Jurkat, Clone E6-1 (cell line): Measurements from ENCODE around the gene NUDT16.

Experiments
- DNase-seq: peaks from one replicate; pipeline ENCODE4 v3.0.0-alpha.2; 2011; ENCODE audit warnings: low read depth, low spot score
- H3K4me3 ChIP-seq: 2 replicates; pipeline ENCODE4 v1.5.1; 2011; ENCODE audit warnings: mild to moderate bottlenecking, low read length, control low read depth, moderate library complexity

Gene NUDT16

DNA sequence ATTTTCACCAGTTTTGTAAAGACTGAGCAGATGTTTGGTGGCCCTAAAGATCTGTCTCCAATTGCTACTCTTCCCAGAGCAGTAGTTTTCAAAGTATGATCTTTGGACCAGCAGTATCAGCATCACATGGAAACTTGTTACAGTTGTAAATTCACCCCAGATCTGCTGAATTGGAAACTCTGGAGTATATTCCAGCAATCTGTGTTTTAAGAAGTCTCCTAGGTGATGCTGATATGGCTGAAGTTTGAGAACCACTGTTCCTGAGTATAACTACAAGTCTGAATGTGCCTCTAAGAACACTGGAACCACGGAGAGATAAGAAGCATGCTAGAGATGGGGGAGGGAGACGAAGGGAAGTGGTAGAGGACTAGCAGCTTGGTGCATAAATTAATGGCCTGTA is 45.7 kb downstream of the NUDT16 start:
- no peak overlapping the region for H3K4me3 ChIP-seq
- peak; percentile 36 for DNase-seq

DNA sequence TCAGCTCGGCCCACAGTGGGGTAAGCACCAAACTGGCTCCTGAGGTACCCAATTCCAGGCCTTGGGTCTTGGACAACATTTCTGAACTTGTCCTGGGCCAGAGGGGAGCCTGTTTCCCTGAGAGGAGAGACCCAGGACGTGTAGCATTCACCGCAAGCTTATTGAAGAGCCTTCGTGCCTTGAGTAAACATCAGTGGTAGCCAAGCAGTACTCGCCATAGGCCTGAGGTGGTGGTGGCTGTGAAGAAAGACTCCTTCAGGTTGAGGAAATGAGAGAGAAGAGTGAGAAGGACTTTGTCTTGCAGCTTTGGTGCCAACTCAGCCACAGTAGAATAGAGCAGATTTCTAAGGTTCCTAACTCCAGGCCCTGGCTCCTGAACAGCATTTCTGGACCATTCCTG is 50.2 kb downstream of the NUDT16 start:
- H3K4me3 ChIP-seq = no peak overlapping the region
- DNase-seq = no peak

- DNase-seq = no peak
- no peak overlapping the region for H3K4me3 ChIP-seq
These were observed 50.9 kb downstream of the NUDT16 start for GRCh38 chr3:131432441-131432840.

GRCh38 chr3:131435000-131435399 is 53.4 kb downstream of the NUDT16 start:
- DNase-seq = no peak
- H3K4me3 ChIP-seq = no peak overlapping the region
